Fibroblast of lung (primary cell): Measurements from ENCODE around the gene LPGAT1.

Experiments used
- EZH2 ChIP-seq: IDR thresholded peaks from 2 replicates; pipeline ENCODE4 v1.5.1; 2012; ENCODE audit warnings: low read length, control low read depth, mild to moderate bottlenecking; ENCODE audit errors: missing control alignments
- TF ChIP-seq, protein P1 (sequence below), 2 donors: IDR thresholded peaks in 1 of 2; conservative IDR thresholded peaks in 1 of 2; 1 replicate in 1 of 2; 2 replicates in 1 of 2; pipeline ENCODE4 v1.5.1; 2011 to 2012; ENCODE audit warnings: low read length in 2 of 2, control low read depth in 1 of 2, inconsistent platforms in 1 of 2, low read depth in 1 of 2, mild to moderate bottlenecking in 1 of 2

DNA sequence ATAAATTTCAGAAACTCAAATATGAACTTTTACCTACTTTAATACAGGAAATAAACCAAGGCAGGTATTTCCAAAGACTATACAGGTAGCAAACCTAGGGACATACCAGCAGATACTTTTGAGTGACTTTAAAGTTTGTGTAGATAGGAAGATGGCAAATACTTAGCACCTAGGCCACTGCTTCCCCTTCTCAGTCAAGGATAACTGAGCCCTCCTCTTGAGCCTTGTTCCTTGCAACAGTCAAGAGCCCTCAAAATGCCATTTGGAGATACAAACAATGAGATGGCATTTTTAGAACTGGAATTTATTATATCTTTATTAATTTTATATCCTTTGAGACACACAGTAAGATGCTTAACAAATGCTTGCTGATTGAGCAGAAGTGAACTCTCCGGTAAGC, 65.9 kb downstream of the LPGAT1 start:
- TF ChIP-seq EZH2: no peak
- TF ChIP-seq, protein P1, sequence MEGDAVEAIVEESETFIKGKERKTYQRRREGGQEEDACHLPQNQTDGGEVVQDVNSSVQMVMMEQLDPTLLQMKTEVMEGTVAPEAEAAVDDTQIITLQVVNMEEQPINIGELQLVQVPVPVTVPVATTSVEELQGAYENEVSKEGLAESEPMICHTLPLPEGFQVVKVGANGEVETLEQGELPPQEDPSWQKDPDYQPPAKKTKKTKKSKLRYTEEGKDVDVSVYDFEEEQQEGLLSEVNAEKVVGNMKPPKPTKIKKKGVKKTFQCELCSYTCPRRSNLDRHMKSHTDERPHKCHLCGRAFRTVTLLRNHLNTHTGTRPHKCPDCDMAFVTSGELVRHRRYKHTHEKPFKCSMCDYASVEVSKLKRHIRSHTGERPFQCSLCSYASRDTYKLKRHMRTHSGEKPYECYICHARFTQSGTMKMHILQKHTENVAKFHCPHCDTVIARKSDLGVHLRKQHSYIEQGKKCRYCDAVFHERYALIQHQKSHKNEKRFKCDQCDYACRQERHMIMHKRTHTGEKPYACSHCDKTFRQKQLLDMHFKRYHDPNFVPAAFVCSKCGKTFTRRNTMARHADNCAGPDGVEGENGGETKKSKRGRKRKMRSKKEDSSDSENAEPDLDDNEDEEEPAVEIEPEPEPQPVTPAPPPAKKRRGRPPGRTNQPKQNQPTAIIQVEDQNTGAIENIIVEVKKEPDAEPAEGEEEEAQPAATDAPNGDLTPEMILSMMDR (conservative IDR thresholded peaks at IDR 0.05 in 1 of 2, IDR thresholded peaks at IDR 0.05 in 1 of 2; ENCODE audit: low read depth in 1 of 2, low read length in 2 of 2): no peak
